K562 (cell line): ENCODE data around the gene EEF1AKMT4. TPM values are rescaled to one million over a fixed set of nuclear protein-coding genes. Genes with fewer than 3 reads are reported as not detected.

Experiments
- CBX8 ChIP-seq: fragments of 200-600 bp; sonication (generic); IDR thresholded peaks from 2 replicates; pipeline ENCODE4 v1.6.1; 2012; ENCODE audit warnings: borderline replicate concordance, mixed run types, low read depth, mild to moderate bottlenecking, moderate library complexity, mixed read lengths, low read length, control low read depth, inconsistent platforms; ENCODE audit not compliant: poor library complexity, severe bottlenecking; ENCODE audit errors: extremely low read depth
- CEBPB ChIP-seq: fragments of 450-650 bp; IDR thresholded peaks from 2 replicates; pipeline ENCODE4 v1.6.1; 2016; ENCODE audit warnings: missing genetic modification characterization, missing compliant biosample characterization
- HDAC1 ChIP-seq, 2 experiments: fragments of 450-650 bp; IDR thresholded peaks; 2 replicates each; pipeline ENCODE4 v1.6.1; 2016 to 2017; ENCODE audit warnings: inconsistent platforms in 1 of 2, mild to moderate bottlenecking in 1 of 2, moderate library complexity in 1 of 2
- KLF6 ChIP-seq: fragments of 250-450 bp; sonication (Bioruptor Pico); IDR thresholded peaks from 2 replicates; pipeline ENCODE4 v1.4.0; 2020; ENCODE audit warnings: mild to moderate bottlenecking, moderate library complexity, borderline replicate concordance
- NRF1 ChIP-seq, 2 experiments: fragments of 450-650 bp; IDR thresholded peaks in 1 of 2; conservative IDR thresholded peaks in 1 of 2; 2 replicates each; pipeline ENCODE4 v1.6.1; 2014; ENCODE audit warnings: mild to moderate bottlenecking in 2 of 2
- PHTF2 ChIP-seq: fragments of 250-450 bp; sonication (Bioruptor Pico); IDR thresholded peaks from 2 replicates; pipeline ENCODE4 v1.5.0; 2021; ENCODE audit warnings: mild to moderate bottlenecking
- SRF ChIP-seq, 2 experiments: fragments of 250-450, 450-650 bp in 1 of 2; sonication (Bioruptor Pico) in 1 of 2; sonication (generic) in 1 of 2; formaldehyde crosslinking; IDR thresholded peaks; 2 replicates each; pipeline versions ENCODE4 v1.5.0 to v1.5.1; 2020 to 2022; ENCODE audit warnings: mild to moderate bottlenecking in 1 of 2, missing genetic modification reagents in 1 of 2
- TCF7 ChIP-seq: sonication (generic); IDR thresholded peaks from 2 replicates; pipeline ENCODE4 v1.6.1; 2016; ENCODE audit warnings: antibody characterized with exemption, borderline replicate concordance
- ZNF217 ChIP-seq: sonication (generic); formaldehyde crosslinking; IDR thresholded peaks from 2 replicates; pipeline ENCODE4 v1.8.0; 2022; ENCODE audit warnings: mild to moderate bottlenecking, missing genetic modification reagents
- ZNF445 ChIP-seq: fragments of 250-450 bp; sonication (Bioruptor Pico); IDR thresholded peaks from 2 replicates; pipeline ENCODE4 v1.4.0; 2020; ENCODE audit warnings: low read depth, mild to moderate bottlenecking, moderate library complexity
- ZNF57 ChIP-seq: fragments of 450-650 bp; formaldehyde crosslinking; IDR thresholded peaks from 2 replicates; pipeline ENCODE4 v1.4.0; 2020; ENCODE audit warnings: mild to moderate bottlenecking, moderate library complexity
- polyA plus RNA-seq, 8 experiments: library from polyadenylated mRNA; depleted of rRNA in 4 of 8; stranded (reverse) in 5 of 8; unstranded in 3 of 8; fragments of >200 nt; fragmentation: Nextera tagmentation in 2 of 8; fragmentation: Illumina TruSeq in 1 of 8; extraction: Ambion mirVana in 2 of 8; extraction: Trizol in 1 of 8; gene quantifications; 2 replicates each; pipeline versions ENCODE4 v1.2.1 to v1.2.3, GENCODE V29; 2011 to 2014; ENCODE audit warnings: inconsistent platforms in 1 of 8, missing spikeins in 1 of 8
- total RNA-seq, 7 experiments: library from RNA; depleted of rRNA in 6 of 7; stranded (reverse); fragments of >200 nt in 6 of 7; fragmentation: Illumina TruSeq in 2 of 7; extraction: Trizol in 2 of 7; gene quantifications; 2 replicates each; pipeline versions ENCODE4 v1.2.1 to v1.2.3, GENCODE V29; 2011 to 2021; ENCODE audit warnings: low replicate concordance in 1 of 7
- TF ChIP-seq, protein P1 (sequence below): sonication (generic); formaldehyde crosslinking; IDR thresholded peaks from 2 replicates; pipeline ENCODE4 v1.8.1; 2023; ENCODE audit warnings: missing genetic modification reagents, mild to moderate bottlenecking, borderline replicate concordance
- TF ChIP-seq, protein P2 (sequence below), 2 experiments: fragments of 200-800 bp in 1 of 2; sonication (Bioruptor generic) in 1 of 2; sonication (generic) in 1 of 2; formaldehyde crosslinking in 1 of 2; IDR thresholded peaks in 1 of 2; conservative IDR thresholded peaks in 1 of 2; 2 replicates each; pipeline versions ENCODE4 v1.5.0 to v1.6.1; 2016 to 2020; ENCODE audit warnings: missing compliant biosample characterization in 1 of 2, missing genetic modification characterization in 1 of 2, missing genetic modification reagents in 1 of 2
- TF ChIP-seq, protein P3 (sequence below): fragments of 250-450 bp; sonication (Bioruptor Pico); IDR thresholded peaks from 2 replicates; pipeline ENCODE4 v1.4.0; 2020; ENCODE audit warnings: mild to moderate bottlenecking, moderate library complexity

The EEF1AKMT4 gene
- total and polyA plus RNA-seq, 9 of the 15 experiments (the other 6 are each of a cell fraction or from before 2014, with no cell fraction given) = 10.3 to 49.4 (median 18.9) TPM

DNA sequence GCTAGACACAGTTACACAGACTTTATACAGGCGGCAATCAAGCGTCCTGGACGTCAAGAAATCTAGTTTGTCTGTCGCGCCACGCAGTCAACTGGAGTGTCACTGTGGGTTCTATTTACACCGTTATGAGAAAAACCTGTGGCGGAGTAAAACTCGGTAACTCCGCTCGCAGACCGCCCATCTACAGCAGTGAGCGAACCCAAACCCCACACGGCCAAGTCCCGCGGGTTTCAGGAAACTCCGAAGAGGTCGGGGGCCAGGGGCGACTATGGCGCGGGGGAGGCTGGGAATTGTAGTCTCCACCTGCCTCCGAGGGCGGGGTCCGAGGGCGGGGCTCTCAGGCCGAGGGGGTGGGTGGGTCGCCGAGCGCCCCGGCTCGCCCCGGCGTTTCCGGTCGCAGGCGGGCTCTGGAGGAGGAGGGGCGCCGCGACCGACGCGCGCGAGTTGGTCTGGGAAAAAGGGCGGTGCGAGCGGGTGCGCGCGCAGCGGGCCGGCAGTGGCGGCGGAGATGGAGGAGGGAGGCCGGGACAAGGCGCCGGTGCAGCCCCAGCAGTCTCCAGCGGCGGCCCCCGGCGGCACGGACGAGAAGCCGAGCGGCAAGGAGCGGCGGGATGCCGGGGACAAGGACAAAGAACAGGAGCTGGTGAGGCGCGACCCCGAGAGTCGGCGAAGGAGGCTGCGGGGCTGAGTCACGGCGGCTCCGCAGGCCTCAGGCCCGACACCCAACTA lies 49.5 kb downstream of the EEF1AKMT4 start, which contains the start of gene PSMD2 (continued):
- TF ChIP-seq, protein P1, sequence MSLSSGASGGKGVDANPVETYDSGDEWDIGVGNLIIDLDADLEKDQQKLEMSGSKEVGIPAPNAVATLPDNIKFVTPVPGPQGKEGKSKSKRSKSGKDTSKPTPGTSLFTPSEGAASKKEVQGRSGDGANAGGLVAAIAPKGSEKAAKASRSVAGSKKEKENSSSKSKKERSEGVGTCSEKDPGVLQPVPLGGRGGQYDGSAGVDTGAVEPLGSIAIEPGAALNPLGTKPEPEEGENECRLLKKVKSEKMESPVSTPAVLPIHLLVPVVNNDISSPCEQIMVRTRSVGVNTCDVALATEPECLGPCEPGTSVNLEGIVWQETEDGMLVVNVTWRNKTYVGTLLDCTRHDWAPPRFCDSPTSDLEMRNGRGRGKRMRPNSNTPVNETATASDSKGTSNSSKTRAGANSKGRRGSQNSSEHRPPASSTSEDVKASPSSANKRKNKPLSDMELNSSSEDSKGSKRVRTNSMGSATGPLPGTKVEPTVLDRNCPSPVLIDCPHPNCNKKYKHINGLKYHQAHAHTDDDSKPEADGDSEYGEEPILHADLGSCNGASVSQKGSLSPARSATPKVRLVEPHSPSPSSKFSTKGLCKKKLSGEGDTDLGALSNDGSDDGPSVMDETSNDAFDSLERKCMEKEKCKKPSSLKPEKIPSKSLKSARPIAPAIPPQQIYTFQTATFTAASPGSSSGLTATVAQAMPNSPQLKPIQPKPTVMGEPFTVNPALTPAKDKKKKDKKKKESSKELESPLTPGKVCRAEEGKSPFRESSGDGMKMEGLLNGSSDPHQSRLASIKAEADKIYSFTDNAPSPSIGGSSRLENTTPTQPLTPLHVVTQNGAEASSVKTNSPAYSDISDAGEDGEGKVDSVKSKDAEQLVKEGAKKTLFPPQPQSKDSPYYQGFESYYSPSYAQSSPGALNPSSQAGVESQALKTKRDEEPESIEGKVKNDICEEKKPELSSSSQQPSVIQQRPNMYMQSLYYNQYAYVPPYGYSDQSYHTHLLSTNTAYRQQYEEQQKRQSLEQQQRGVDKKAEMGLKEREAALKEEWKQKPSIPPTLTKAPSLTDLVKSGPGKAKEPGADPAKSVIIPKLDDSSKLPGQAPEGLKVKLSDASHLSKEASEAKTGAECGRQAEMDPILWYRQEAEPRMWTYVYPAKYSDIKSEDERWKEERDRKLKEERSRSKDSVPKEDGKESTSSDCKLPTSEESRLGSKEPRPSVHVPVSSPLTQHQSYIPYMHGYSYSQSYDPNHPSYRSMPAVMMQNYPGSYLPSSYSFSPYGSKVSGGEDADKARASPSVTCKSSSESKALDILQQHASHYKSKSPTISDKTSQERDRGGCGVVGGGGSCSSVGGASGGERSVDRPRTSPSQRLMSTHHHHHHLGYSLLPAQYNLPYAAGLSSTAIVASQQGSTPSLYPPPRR (CRISPR knock-in tag) = no peak
- no peak for TF ChIP-seq ZNF217 (CRISPR knock-in tag)
- TF ChIP-seq KLF6 (CRISPR knock-in tag) = no peak
- no peak for TF ChIP-seq CEBPB (tag)
- TF ChIP-seq CBX8 = no peak
- no peak for TF ChIP-seq TCF7
- no peak for TF ChIP-seq ZNF445 (CRISPR knock-in tag)
- TF ChIP-seq PHTF2 (CRISPR knock-in tag) = no peak
- no peak for TF ChIP-seq SRF (CRISPR knock-in tag; IDR thresholded peaks at IDR 0.05)
- TF ChIP-seq, protein P2, sequence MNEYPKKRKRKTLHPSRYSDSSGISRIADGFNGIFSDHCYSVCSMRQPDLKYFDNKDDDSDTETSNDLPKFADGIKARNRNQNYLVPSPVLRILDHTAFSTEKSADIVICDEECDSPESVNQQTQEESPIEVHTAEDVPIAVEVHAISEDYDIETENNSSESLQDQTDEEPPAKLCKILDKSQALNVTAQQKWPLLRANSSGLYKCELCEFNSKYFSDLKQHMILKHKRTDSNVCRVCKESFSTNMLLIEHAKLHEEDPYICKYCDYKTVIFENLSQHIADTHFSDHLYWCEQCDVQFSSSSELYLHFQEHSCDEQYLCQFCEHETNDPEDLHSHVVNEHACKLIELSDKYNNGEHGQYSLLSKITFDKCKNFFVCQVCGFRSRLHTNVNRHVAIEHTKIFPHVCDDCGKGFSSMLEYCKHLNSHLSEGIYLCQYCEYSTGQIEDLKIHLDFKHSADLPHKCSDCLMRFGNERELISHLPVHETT (CRISPR knock-in tag; conservative IDR thresholded peaks at IDR 0.05 in 1 of 2, IDR thresholded peaks at IDR 0.05 in 1 of 2) = peak in 1 of 2 experiments; percentile 98; a peak in 2 of 4 replicates
- TF ChIP-seq HDAC1 (IDR thresholded peaks at IDR 0.05) = peak in 1 of 2 experiments; percentile 71; a peak in 1 of 4 replicates
- no peak for TF ChIP-seq ZNF57 (CRISPR knock-in tag)
- TF ChIP-seq, protein P3, sequence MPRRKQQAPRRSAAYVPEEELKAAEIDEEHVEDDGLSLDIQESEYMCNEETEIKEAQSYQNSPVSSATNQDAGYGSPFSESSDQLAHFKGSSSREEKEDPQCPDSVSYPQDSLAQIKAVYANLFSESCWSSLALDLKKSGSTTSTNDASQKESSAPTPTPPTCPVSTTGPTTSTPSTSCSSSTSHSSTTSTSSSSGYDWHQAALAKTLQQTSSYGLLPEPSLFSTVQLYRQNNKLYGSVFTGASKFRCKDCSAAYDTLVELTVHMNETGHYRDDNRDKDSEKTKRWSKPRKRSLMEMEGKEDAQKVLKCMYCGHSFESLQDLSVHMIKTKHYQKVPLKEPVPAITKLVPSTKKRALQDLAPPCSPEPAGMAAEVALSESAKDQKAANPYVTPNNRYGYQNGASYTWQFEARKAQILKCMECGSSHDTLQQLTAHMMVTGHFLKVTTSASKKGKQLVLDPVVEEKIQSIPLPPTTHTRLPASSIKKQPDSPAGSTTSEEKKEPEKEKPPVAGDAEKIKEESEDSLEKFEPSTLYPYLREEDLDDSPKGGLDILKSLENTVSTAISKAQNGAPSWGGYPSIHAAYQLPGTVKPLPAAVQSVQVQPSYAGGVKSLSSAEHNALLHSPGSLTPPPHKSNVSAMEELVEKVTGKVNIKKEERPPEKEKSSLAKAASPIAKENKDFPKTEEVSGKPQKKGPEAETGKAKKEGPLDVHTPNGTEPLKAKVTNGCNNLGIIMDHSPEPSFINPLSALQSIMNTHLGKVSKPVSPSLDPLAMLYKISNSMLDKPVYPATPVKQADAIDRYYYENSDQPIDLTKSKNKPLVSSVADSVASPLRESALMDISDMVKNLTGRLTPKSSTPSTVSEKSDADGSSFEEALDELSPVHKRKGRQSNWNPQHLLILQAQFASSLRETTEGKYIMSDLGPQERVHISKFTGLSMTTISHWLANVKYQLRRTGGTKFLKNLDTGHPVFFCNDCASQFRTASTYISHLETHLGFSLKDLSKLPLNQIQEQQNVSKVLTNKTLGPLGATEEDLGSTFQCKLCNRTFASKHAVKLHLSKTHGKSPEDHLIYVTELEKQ (CRISPR knock-in tag) = no peak
- peak; percentile 88 to 89 for TF ChIP-seq NRF1 (conservative IDR thresholded peaks at IDR 0.05 in 1 of 2, IDR thresholded peaks at IDR 0.05 in 1 of 2)
